SK-N-DZ (cell line): ENCODE data around the gene NDUFA8.

Source experiments
- DNase-seq: peaks from one replicate; pipeline ENCODE4 v3.0.0-alpha.2; 2015; ENCODE audit warnings: low spot score

Gene NDUFA8

GRCh38 chr9:122138560-122139268, 20.9 kb downstream of the NDUFA8 start:
- no peak for DNase-seq

- DNase-seq, result no peak
Measured at GRCh38 chr9:122135529-122135859, 24.1 kb downstream of the NDUFA8 start.

- DNase-seq, result no peak
Measured at GRCh38 chr9:122134822-122135528, 24.6 kb downstream of the NDUFA8 start.

GRCh38 chr9:122133984-122134535, 25.5 kb downstream of the NDUFA8 start:
- DNase-seq, result no peak

- DNase-seq, result no peak
Measured at GRCh38 chr9:122133263-122133983, 26.2 kb downstream of the NDUFA8 start.

DNA sequence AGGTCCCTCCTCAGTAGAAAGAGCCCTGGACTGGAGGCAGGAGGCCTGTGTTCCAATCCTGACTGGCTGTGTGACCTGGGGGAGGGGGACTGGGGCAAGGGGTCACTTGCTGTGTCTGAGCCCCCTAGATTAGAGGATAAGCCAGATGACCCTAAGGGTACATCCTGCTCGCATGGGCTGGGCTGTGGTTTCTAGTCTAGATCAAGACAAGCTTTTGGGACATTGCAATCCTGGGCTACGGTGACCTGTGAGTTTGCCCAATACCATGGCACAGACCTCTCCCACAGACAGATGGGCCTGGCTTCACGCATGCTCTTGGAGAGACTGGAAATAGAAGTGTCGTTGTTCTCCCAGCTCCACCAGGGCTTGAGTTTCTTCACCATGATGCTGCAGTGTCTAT, 27.0 kb downstream of the NDUFA8 start:
- no peak for DNase-seq

DNA sequence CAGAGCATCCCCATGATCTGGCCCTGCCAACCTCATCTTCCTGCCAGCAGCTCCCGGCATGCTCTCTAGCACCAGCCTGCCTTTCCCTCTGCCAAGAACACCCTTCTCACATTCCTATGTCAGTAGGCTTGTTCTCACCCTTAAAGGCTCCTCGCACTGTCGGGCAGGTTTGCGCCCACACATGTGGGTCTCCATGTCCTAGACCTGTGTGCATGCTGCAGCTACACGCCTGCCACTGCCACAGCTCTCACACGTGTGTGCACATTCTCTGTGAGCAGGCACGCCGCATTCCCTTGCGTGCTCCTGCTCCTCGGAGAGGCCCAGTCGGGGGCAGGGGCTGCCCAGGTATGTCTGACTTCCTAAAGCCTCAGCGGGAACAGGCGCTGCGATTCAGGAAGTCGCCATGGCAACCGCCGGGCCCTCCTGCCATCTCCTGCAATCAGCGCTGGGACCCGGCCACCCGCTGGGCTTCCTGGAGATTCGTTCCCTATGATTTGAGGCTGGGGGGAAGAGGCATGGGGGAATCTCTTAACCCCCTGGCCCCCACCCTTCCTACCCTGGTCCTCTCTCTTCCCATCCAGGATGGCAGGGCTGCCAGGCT, 28.1 kb downstream of the NDUFA8 start:
- peak; percentile 41 for DNase-seq

DNA sequence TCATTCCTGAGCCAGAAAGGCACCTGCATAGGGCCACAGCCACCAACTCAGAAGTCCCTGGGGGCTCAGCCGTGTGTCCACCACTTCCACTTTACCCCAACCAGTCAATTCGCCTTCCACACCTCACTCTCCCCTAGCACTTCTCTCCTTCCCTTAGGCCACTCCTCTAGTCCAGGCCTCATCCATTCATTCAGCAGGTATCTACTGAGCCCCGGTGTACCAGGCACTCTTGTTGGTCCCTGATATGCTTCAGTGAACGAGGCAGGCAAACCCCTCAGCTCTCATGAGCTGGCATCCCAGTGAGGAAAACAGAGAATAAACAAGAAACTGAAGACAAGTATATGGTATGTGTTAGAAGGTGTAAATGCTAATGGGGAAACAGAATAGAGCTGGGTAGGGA, 28.7 kb downstream of the NDUFA8 start:
- no peak for DNase-seq

DNA sequence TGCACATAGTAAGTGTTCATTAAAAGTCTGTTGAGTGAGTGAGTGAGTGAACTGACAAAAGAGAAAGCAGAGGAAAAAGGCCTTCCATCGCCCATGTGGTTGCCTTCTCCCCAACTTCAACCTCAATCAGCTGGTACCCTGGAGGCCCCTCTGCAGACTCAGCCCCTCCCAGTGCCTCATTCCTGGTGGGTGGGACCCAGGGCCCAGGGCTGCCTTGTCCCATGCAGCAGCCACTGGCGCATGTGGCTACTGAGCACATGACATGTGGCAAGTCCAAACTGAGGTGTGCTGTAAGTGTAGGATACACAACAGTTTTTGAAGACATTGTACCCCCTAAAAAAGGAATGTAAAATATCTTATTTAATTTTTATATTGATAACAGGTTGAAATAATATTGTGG, 29.6 kb downstream of the NDUFA8 start:
- no peak for DNase-seq

- DNase-seq, result no peak
Measured at GRCh38 chr9:122128969-122129343, 30.6 kb downstream of the NDUFA8 start.

DNA sequence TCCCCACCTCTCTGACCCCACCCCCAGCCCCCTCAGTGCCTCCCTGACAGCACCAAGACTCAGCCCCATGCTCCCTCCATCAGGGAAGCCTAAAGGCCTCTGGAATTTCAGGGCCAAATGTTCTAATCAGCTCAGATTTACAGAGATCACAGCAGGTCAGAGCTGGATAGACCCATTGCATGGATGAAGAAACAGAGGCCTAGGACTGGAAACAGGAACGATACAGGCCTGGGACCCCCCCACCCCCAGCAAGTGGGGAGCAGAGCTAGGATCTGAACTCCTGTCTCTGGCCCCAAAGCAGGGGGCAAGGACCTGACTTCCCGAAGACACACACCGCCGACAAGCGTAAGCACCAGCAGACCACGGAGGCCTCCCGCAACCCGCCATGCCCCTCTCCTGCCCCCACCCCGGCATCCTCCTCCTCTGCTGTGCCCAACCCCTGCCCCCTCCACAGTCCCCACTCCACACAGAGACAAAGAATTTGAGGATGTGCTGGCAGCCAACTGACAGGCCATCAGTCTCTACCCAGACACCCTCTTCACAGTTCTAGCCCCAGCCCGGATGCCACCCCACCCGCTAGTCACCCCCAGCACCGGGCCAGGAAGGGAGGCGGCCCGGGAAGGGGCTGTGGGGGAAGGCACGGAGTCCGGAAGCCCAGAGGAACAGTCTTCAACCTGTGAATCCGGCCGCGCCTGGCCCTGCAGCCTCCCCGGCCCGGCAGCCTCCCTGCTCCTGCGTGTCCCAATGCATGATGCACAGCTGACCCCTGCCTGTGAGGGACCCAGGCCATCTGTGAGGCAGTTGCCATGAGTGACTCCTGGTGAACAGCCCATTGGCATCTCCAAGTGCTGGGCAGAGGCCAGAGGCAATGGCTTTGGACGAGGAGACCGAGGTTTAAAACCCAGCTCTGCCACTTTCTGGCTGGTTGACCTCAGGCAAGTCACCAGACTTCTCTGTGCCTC, 31.3 kb downstream of the NDUFA8 start:
- DNase-seq, result no peak

DNA sequence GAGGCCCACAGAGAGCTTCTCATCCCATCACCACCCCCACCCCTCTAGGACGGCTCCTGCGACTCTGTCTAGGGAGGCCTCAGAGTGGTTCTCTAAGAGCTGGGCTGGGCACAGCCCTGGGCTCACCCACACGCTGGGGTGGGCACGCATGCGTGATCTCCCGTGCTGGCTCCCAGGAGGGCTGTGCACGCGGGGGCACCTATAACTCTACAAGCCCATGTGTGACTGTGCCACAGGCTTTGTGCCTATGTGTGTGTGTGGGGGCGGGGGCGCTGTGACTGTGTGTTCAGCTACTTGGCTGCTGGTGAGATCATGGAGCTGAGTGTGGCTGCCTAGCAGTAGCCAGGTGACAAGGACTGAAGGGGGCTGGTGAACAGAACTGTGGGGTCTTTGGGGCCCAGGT, 32.2 kb downstream of the NDUFA8 start:
- DNase-seq, result no peak

DNA sequence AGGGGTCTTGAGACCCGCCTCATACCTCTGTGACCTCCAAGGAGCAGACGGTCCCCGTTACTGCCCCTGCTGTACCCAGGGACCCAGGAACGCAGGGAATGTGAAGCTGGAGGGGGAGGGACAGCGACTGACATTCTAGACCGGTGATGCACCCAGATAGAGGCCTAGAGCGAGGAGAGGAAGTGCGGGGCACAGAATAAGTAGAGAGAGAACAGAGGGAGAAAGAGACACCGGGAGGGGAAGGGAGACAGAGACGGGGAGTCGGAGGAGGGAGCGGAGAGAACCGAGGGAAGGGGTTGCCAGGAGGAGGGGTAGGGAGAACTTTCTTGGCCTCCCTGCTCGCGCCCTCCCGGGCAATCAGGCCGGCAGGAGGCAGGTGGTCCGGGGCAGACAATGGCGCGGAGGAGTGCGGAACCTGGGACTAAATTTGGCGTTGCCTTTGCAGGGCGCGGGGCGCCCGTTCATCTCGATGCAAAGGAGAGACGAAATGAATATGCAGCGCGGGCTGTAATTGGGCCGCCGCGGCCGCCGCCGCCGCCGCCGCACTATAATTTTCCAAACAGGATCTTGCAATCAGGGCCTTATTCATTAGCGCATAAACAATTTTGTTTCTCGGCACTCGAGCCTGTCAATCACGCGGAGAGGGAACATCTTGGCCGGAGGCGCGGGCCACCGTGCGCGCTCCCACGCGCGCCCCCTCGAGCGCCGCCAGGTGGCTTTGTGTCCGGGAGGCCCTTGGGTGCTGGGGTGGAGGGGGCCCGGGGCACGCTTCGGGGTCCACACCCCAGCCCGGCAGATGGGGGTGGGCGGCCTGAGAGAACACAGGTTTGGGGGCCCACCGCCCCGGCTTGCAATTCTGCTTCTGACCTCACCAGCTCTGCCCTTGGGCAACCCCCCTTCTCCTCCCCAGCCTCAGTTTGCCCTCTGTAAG, 33.0 kb downstream of the NDUFA8 start:
- no peak for DNase-seq

DNA sequence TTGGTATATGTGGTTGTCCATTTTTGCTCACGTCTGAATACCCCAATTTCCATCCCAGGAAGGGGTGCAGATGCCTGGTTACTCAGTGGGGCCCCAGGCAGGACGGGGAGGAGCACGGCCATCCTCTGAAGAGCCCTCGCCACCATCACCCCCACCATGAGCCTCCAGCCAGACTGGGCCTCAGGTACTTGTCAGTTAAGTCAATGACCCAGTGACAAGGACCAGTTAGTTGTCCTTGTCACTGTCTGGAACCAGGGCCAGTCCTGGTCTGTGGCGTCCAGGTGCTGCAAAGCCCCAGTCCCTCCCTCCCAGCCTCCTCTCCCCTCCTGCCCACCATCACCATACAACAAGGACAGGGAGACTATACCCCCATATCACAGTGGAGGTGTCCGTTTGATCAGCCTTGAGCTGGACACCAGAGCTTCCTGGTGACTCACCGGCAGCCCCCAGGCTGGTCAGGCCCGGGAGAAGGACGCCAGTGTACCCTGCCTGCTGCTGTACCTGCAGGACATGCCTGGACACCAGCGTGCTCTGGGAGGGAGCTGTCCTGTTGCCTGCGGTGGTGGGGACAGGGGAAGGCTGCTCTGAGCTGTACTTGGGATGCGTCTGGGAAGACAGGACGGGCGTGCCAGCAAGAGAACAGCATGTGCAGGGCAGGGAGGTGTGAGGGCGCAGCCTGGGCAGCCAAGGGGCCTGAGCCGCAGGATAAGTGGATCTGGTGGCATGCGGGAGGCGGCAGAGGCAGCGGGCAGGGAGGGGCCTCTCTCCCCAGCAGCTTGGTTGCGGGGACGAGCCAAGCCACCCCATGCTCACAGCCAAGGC, 33.9 kb downstream of the NDUFA8 start:
- DNase-seq, result peak; percentile 32

DNA sequence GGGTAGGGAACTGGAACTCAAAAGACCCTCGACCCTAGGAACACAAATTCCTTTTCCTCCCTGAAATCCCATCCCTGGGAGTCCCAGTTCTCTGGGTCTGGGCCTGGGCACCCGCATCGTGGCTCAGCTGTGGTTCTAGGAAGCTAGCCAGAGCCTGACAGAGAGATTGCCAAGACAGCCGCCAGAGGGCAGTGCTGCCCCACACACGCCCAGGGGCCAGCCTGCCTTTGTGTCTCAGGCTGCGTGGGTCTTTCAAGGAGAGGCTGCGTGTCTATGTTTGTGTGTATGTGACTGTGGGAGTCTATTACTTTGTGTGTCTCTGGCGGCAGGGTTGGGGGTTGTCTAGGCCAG, 34.4 kb downstream of the NDUFA8 start:
- DNase-seq, result peak; percentile 74

GRCh38 chr9:122124528-122124927, 35.1 kb downstream of the NDUFA8 start:
- DNase-seq, result no peak

- no peak for DNase-seq
Measured at GRCh38 chr9:122124048-122124447, 35.5 kb downstream of the NDUFA8 start.

GRCh38 chr9:122122903-122123632, 36.5 kb downstream of the NDUFA8 start:
- DNase-seq, result peak; percentile 78
